DOHH2 (cell line): ENCODE measurements around the gene PSMB2.

ENCODE experiments used
- H3F3A ChIP-seq: fragments of 200-600 bp; sonication (generic), shearing (Covaris generic); 2 replicates; pipeline ENCODE4 v1.6.0; 2016; ENCODE audit warnings: antibody characterized with exemption, mild to moderate bottlenecking; ENCODE audit not compliant: control insufficient read depth, insufficient read depth
- H3K27ac ChIP-seq: fragments of 200-600 bp; sonication (generic); 2 replicates; pipeline ENCODE4 v1.5.1; 2014; ENCODE audit warnings: low read depth, mild to moderate bottlenecking, low read length, moderate library complexity
- H3K27me3 ChIP-seq: fragments of 200-600 bp; sonication (generic); 2 replicates; pipeline ENCODE4 v1.6.1; 2014; ENCODE audit warnings: mild to moderate bottlenecking, low read length, mixed read lengths; ENCODE audit not compliant: control insufficient read depth
- H3K36me3 ChIP-seq: fragments of 200-600 bp; sonication (generic); 2 replicates; pipeline ENCODE4 v1.6.1; 2014; ENCODE audit warnings: mild to moderate bottlenecking, low read length, moderate library complexity, mixed read lengths; ENCODE audit not compliant: control insufficient read depth
- H3K4me1 ChIP-seq: fragments of 200-600 bp; sonication (generic); 2 replicates; pipeline ENCODE4 v1.6.1; 2014; ENCODE audit warnings: mild to moderate bottlenecking, low read length, mixed read lengths; ENCODE audit not compliant: control insufficient read depth
- H3K4me2 ChIP-seq: fragments of 200-600 bp; sonication (generic); 2 replicates; pipeline ENCODE4 v1.6.0; 2014; ENCODE audit warnings: mild to moderate bottlenecking, low read length, moderate library complexity
- H3K4me3 ChIP-seq: fragments of 200-600 bp; sonication (generic); 2 replicates; pipeline ENCODE4 v1.5.1; 2014; ENCODE audit warnings: mild to moderate bottlenecking, low read length, mixed read lengths
- H3K79me2 ChIP-seq: fragments of 200-600 bp; sonication (generic); 2 replicates; pipeline ENCODE4 v1.6.1; 2014; ENCODE audit warnings: mild to moderate bottlenecking, low read length, mixed read lengths; ENCODE audit not compliant: control insufficient read depth
- H3K9me2 ChIP-seq: fragments of 200-600 bp; sonication (generic); replicated peaks from 2 replicates; pipeline ENCODE4 v1.6.1; 2014; ENCODE audit warnings: mild to moderate bottlenecking, low read length, mixed read lengths; ENCODE audit not compliant: control insufficient read depth
- H3K9me3 ChIP-seq: fragments of 200-600 bp; sonication (generic); 2 replicates; pipeline ENCODE4 v1.6.1; 2014; ENCODE audit warnings: antibody characterized with exemption, low read length, mixed read lengths; ENCODE audit not compliant: control insufficient read depth, insufficient read depth
- H4K20me1 ChIP-seq: fragments of 200-600 bp; sonication (generic); 2 replicates; pipeline ENCODE4 v1.6.0; 2014; ENCODE audit warnings: low read depth, mild to moderate bottlenecking, antibody characterized with exemption, low read length, moderate library complexity; ENCODE audit not compliant: control insufficient read depth, insufficient read depth
- EZH2phosphoT487 ChIP-seq: fragments of 200-600 bp; sonication (generic); IDR thresholded peaks from 2 replicates; pipeline ENCODE4 v1.6.1; 2017; ENCODE audit warnings: borderline replicate concordance, mild to moderate bottlenecking, antibody characterized with exemption, low read length, moderate library complexity, mixed read lengths
- TF ChIP-seq, protein P1 (sequence below): fragments of 200-600 bp; sonication (generic); IDR thresholded peaks from one replicate; pipeline ENCODE4 v1.5.1; 2014; ENCODE audit warnings: antibody characterized with exemption, mild to moderate bottlenecking, low read depth, low read length; ENCODE audit not compliant: poor library complexity, severe bottlenecking

The PSMB2 gene

DNA sequence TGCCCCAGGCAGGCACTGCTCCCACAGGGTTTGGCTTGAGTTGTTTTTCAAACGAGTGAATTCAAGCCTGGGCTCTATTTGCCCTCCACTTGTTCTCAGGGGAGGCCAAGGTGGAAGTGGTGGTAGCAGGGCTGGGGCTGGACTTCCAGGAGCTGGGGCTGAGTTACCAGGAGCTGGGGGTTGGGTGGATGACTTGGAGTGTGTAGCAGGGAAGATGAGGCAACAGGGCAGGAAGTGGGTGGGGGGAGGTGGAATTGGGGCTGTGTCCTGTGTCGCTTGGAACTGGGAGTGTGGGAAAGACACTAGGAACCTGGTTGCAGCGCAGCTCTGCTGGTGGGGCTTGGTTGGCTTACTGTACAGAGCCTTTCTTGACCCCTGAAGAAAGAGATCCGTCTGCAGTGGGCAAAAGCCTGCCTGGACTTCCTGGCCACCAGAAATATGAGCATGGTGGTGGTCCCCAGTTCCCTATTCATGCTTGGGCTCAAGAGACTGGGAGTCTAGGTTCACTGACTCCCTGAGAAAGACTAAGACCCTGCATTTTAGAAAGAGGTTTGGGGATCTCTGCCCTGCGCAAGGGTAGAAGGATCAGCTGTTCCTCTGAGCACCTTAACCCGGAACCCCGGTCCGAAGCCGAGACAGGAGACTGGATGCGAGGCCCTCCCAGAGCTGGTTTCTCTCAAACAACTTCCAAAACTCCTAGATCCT, 65.1 kb downstream of the PSMB2 start:
- Histone ChIP-seq H3K36me3 (no peaks in the 10 kb centered on the region), H3K4me3 (peak overlapping the region; percentile 70), H3K4me2 (peak overlapping the region; percentile 90), H3K4me1 (peaks cover 32% of the 10 kb centered on the region), H4K20me1 (no peaks in the 10 kb centered on the region), H3F3A (peaks cover 4% of the 10 kb centered on the region; the same call in 1 of the 2 replicates), H3K27me3 (peaks cover 34% of the 10 kb centered on the region), H3K9me2 (no peaks in the 10 kb centered on the region), H3K79me2 (no peaks in the 10 kb centered on the region), H3K9me3 (no peaks in the 10 kb centered on the region), H3K27ac (no peak overlapping the region)
- TF ChIP-seq, protein P1, sequence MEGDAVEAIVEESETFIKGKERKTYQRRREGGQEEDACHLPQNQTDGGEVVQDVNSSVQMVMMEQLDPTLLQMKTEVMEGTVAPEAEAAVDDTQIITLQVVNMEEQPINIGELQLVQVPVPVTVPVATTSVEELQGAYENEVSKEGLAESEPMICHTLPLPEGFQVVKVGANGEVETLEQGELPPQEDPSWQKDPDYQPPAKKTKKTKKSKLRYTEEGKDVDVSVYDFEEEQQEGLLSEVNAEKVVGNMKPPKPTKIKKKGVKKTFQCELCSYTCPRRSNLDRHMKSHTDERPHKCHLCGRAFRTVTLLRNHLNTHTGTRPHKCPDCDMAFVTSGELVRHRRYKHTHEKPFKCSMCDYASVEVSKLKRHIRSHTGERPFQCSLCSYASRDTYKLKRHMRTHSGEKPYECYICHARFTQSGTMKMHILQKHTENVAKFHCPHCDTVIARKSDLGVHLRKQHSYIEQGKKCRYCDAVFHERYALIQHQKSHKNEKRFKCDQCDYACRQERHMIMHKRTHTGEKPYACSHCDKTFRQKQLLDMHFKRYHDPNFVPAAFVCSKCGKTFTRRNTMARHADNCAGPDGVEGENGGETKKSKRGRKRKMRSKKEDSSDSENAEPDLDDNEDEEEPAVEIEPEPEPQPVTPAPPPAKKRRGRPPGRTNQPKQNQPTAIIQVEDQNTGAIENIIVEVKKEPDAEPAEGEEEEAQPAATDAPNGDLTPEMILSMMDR = no peak
- TF ChIP-seq EZH2phosphoT487 = no peak

DNA sequence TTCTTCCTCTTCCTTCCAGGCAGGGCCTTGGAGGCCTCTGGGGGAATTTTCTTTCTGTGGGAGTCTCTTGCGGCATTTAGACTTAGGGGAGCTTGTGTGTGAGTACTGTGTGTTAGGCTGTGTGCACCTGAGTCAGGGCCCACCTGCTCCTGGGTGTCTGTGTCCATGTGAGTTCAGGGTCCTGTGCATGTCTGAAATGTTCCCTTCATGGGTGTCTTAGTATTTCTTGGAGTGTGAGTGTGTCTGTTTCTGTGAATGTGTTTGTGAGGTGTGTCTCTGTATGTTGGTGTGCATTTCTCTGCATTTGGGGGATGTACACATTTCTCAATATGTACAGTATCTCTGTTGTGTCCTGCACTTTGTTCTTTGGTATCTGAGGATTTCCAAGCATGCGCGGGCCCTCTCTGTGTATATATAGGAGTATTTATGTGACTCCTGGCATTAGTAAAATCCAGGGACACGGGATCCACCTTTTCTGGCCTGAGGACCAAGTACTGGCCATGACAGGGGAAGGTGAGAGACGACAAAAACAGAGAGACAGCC, 65.8 kb downstream of the PSMB2 start:
- Histone ChIP-seq H3K27ac (no peak overlapping the region), H3K9me3 (no peaks in the 10 kb centered on the region), H3K4me3 (no peak overlapping the region), H3K9me2 (no peaks in the 10 kb centered on the region), H3K36me3 (no peaks in the 10 kb centered on the region), H3K27me3 (peaks cover 34% of the 10 kb centered on the region), H3F3A (peaks cover 4% of the 10 kb centered on the region; the same call in 1 of the 2 replicates), H3K4me1 (peaks cover 24% of the 10 kb centered on the region), H4K20me1 (no peaks in the 10 kb centered on the region), H3K4me2 (no peak overlapping the region), H3K79me2 (no peaks in the 10 kb centered on the region)
- TF ChIP-seq, protein P1 = no peak
- TF ChIP-seq EZH2phosphoT487 = no peak

DNA sequence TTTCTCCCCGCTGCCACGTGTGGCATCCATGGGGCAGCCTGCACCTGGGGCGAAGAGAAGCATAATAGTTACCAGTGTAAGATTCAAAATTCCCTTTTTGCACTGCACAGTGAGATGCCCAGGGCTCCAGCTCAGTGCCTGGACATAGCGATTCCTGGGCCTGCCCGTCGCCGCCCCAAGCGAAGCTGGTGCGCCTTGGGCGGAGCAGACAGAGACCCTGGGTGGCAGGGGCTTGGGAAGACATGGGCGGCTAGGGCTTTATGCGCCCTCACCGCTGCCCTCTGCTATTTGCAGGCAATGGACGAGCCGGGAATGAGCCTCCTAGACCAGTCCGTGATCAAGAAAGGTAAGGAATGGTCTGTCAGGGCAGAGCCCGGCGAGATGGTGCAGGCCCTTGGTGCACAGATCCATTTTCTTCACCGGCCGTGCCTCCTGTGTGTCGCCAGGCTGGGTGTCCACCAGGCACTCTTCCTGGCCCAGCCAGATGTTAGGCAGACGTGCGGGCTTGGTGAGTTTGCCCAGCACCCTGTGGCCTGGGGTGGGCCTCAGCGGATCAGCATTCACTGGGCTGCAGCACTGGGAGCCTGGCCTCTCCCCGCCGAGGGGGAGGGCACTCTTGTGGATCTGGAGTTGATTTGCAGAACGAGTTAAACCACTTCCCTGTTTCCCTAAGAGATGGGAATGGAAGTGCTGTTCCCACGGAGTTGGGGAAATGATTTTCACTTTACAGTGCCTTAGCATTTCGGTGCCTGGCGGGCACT, 66.5 kb downstream of the PSMB2 start:
- no peaks in the 10 kb centered on the region for H3K36me3 ChIP-seq
- no peaks in the 10 kb centered on the region for H4K20me1 ChIP-seq
- peaks cover 4% of the 10 kb centered on the region; the same call in 1 of the 2 replicates for H3F3A ChIP-seq
- H3K27ac ChIP-seq = no peak overlapping the region
- H3K9me2 ChIP-seq = no peaks in the 10 kb centered on the region
- TF ChIP-seq, protein P1 = no peak
- no peak for TF ChIP-seq EZH2phosphoT487
- peaks cover 20% of the 10 kb centered on the region for H3K4me1 ChIP-seq
- no peaks in the 10 kb centered on the region for H3K9me3 ChIP-seq
- peaks cover 34% of the 10 kb centered on the region for H3K27me3 ChIP-seq
- no peak overlapping the region for H3K4me2 ChIP-seq
- no peak overlapping the region for H3K4me3 ChIP-seq
- no peaks in the 10 kb centered on the region for H3K79me2 ChIP-seq
